Ramos (cell line): ENCODE measurements around the gene TCAIM.
"Not testable (repeated sequence)": the region's sequence is repeated elsewhere in the genome, so short reads cannot be mapped to it uniquely, and the experiment has no call there.

ENCODE experiments used
- in situ Hi-C: fragments of 300-500 bp; cut with MboI; formaldehyde crosslinking; loops from one replicate; pipeline ENCODE4 v1.14.3; 2022; ENCODE audit warnings: low sequenced_read_pairs; ENCODE audit not compliant: unreplicated experiment

The TCAIM gene

DNA sequence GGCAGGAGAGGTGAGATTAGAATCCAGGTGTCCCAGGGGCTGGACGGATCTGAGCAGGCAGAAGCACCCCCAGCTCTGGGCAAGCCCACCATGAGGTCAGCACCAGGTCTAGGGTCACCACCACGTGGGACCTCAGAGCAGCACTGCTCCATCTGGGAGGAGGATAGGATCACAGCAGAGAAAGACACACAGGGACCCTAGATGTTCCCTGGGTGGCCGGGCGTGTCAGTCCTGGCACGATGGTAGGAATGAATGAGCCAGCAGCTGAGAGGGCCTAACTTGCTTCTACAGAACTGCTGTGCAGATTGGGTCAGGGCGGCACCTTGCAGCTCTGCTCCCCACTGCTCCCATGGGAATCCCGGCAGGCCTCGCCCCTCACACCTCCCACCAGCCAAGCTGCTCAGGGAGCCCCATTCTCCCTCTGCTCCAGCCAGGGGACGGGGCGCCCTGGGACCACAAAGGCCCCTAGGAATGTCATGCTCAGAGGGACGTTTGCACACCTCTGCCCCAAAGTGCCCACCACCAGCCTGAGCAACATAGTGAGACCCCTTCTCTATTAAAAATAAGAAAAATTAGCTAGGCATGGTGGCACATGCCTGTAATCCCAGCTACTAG, 72.6 kb downstream of the TCAIM start:
- in situ Hi-C loops = no loop called here

DNA sequence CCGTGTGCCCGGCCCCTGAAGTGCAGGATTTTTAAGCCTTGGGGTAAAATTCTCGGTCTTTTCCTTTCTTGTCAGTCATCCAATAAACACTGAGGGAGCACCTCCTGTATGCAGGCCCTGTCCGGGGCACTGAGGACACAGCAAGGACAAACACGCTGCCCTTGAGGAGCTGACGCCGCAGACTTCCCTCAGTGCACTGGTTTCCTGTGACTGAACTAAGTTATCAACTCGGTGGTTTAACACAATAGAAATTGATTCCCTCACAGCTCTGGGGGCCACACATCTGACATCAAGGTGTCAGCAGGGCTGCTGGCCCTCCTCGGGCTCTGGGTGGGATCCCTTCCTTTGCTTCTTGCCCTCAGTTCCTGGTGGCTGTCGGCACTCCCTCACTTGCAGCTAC, 73.8 kb downstream of the TCAIM start:
- in situ Hi-C loops = no loop called here

- in situ Hi-C loops = no loop called here
Observed at GRCh38 chr3:44414517-44415090, 76.0 kb downstream of the TCAIM start.

- in situ Hi-C loops = no loop called here
Observed at GRCh38 chr3:44415421-44415820, 76.9 kb downstream of the TCAIM start.

DNA sequence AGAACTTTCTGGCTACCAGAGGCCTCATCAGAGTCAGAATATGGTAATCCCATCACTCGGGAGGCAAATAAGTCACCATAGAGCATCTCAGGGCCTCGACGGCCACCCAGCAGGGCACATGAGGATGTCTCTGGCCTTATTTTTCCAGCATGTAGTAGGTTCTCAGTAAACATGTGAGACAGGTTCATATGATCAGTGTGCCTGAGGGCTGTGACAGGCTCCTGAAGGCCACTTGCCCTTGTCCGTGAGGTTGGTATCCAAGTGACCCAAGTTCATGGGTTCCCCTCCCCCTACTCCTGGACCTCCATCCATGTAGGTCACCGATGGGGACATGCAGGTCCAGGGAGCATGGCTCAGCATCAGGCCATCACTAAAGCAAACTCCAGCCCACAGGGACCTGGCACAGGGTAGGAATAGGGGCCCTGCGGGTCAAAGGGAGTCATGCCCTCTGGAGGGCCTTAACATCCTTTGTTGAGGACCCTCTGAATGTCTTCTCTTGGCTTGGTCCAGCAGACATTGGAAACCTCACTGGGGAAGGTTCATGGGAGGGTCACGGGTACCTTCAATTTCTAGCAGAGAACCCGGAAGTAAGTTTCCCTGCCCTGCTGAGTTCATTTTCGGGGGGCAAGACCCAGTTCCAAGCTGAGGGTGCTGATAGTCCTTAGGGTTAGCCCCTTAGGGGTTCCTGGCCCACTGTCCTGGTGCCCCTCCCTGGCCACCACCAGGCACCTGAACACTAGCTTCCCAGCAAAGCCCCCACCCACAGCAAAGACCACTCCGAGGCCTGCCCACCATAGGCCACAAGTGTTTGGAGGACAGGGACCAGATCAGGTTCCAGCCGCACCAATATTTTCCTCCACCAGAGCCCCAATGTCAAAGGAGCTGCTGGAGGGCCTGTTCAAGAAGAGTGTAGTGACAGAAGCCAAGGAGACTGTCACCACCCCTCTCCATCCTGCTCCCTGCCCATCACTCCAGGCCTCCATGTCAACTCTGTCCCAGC, 77.8 kb downstream of the TCAIM start:
- in situ Hi-C loops = no loop called here

- in situ Hi-C loops = not testable (repeated sequence)
Observed at GRCh38 chr3:44418118-44418517, 79.6 kb downstream of the TCAIM start.

GRCh38 chr3:44418549-44418948, 80.0 kb downstream of the TCAIM start:
- in situ Hi-C loops = no loop called here

GRCh38 chr3:44419116-44419922, 80.8 kb downstream of the TCAIM start:
- in situ Hi-C loops = no loop called here

- in situ Hi-C loops = no loop called here
Observed at GRCh38 chr3:44419923-44420650, 81.5 kb downstream of the TCAIM start.

- in situ Hi-C loops = no loop called here
Observed at GRCh38 chr3:44420676-44421075, 82.1 kb downstream of the TCAIM start.

DNA sequence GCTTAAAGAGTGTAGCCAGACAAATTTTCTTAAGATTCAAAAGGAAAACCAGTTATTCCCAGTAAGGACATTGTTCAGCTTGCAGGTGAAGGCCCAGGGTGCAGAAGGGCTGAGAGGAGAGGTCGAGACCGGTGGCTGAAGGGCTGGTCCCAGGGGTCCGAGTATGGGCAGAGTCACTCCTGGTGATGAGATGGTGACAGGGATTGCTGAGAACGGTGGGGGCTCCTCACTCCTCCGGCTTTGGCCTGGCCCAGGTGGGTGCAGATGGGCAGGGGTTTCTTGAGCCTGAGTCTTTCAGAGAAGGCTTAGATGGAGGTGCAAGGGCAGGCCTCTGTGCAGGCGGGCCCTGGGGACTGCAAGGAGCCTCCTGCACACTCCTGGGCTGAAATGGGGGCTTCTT, 82.7 kb downstream of the TCAIM start:
- in situ Hi-C loops = no loop called here

DNA sequence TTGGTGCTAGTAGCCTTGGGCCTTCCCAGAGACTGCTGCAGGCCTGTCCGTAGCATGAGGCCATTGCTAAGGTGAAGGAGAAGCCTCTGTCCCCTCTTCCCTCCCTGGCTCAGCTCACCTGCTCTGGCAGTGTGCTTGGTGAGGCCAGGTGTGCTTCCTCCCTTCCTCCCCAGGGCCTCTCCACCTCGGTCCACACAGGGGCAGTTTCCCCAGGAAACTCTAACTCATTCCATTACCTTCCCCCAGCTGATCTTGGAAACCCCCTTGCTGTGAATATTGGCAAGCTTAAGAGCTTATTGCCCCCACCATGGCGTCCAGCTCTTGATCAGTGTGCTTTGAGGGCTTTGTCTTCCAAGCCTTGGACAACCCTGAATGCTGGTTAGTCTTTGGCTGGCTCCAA, 86.2 kb downstream of the TCAIM start:
- in situ Hi-C loops = no loop called here

DNA sequence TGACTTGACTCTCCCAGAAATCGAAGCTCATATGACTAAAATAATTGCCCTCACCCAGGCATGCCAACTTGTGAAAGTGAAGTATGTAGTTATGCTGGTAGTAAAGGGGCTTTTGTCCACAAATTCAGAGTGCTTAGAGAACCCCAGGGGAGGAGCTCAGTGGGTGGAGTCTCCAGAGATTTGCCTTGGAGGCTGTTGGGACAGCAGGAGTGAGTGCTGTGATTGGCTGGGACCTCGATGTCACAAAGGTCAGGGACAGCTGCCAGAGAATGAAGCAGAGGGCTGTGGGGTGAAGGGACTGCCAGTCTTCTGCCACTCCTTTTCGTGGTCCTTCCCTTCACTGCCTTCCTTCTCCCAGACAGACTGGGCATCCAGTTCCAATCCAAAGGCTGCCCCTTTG, 89.1 kb downstream of the TCAIM start:
- in situ Hi-C loops = no loop called here

GRCh38 chr3:44428910-44429309, 90.3 kb downstream of the TCAIM start:
- in situ Hi-C loops = no loop called here

DNA sequence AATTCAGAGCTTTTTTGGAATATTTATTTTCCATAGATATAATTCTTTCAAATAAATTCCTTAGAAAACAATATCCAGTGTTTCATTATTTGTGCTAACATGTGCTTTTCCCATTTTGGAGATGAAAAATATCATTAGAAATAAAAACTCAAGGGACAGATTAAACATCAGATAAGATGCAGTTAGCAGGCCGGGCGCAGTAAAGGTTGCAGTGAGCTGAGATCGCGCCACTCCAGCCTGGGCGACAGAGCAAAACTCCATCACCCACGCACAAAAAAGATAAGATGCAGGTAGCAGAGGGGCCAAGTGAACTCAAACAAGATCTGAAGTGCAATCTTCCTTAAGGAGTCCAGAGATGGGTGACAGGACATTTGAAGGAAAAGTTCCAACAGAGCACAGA, 90.9 kb downstream of the TCAIM start:
- in situ Hi-C loops = no loop called here

- in situ Hi-C loops = no loop called here
Observed at GRCh38 chr3:44430466-44430865, 91.9 kb downstream of the TCAIM start.

- in situ Hi-C loops = no loop called here
Observed at GRCh38 chr3:44434834-44435510, 96.4 kb downstream of the TCAIM start.

DNA sequence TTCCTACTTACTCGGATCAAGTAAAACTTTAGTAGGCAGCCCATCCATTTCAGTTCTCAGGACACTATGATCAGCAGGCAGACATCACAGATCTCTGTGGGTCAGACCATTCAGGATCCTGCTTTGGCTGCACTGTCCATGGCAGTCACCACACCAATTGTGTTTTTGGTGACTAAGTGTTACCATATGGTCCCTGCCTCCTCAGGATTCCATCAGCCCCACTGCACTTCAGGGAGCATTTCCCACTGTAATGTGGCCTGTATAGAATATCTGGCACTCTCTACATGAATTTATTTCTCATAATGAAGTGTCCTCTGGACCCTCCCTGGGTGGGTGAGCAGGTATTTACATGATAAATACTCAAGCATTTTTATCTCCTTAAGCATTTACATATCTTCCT, 97.6 kb downstream of the TCAIM start:
- in situ Hi-C loops = no loop called here

- in situ Hi-C loops = no loop called here
Observed at GRCh38 chr3:44437800-44438199, 99.2 kb downstream of the TCAIM start.
